HepG2 (cell line): ENCODE measurements around the gene CARMIL1. TPM values are rescaled to one million over a fixed set of nuclear protein-coding genes. Genes with fewer than 3 reads are reported as not detected.

Experiments used
- ATAC-seq: fragments of 200-7000 bp; cut with Tn5 transposase; 3 replicates; pipeline ENCODE4 v1.9.1; 2020; ENCODE audit warnings: mild to moderate bottlenecking, moderate library complexity
- BruUV-seq: library from RNA; stranded (reverse); fragments of 400-500 nt; replicated peaks from 2 replicates; lab custom pipeline; 2021; lab: Mats Ljungman, UMichigan
- CTCF ChIA-PET: fragments of 300-600 bp; formaldehyde crosslinking; extraction: SDS; loops from one replicate; lab custom pipeline; 2021; ENCODE audit warnings: low total read pairs, inconsistent platforms, low intra/inter-chr PET ratio; lab: Yijun Ruan, JAX
- POLR2A ChIA-PET: fragments of 350-600 bp; sonication (Branson Sonifier 250); formaldehyde crosslinking; loops from one replicate; lab custom pipeline; 2020; ENCODE audit warnings: antibody characterized with exemption, inconsistent platforms; lab: Yijun Ruan, JAX
- DNase-seq: peaks from one replicate; pipeline ENCODE4 v3.0.0-alpha.2; 2015; ENCODE audit warnings: low spot score
- FAIRE-seq: peaks from 3 replicates; lab custom pipeline; 2011; peaks lifted over from hg19 to GRCh38; lab: Jason Lieb, UNC
- H2AFZ ChIP-seq: one replicate; pipeline ENCODE4 v1.6.1; 2011; ENCODE audit warnings: low read length, inconsistent platforms
- H3K27ac ChIP-seq: fragments of 300-600 bp; 3 replicates; pipeline ENCODE4 v1.8.0; 2011; ENCODE audit warnings: mixed run types, mild to moderate bottlenecking, mixed read lengths, low read length, inconsistent platforms; ENCODE audit not compliant: insufficient read depth; ENCODE audit errors: extremely low read length
- H3K27me3 ChIP-seq, 2 experiments: fragments of 200-600 bp in 1 of 2; 2 replicates in 1 of 2; 3 replicates in 1 of 2; pipeline versions ENCODE4 v1.6.0 to v1.8.0; 2011; ENCODE audit warnings: low read length in 2 of 2, mild to moderate bottlenecking in 2 of 2, moderate library complexity in 2 of 2, inconsistent platforms in 1 of 2; ENCODE audit not compliant: insufficient read depth in 2 of 2, control insufficient read depth in 1 of 2
- H3K36me3 ChIP-seq, 2 experiments: fragments of 200-600 bp in 1 of 2; replicated peaks in 1 of 2; 2 replicates in 1 of 2; 3 replicates in 1 of 2; pipeline versions ENCODE4 v1.5.1 to v1.8.0; 2011; ENCODE audit warnings: low read length in 2 of 2, inconsistent platforms in 1 of 2; ENCODE audit not compliant: insufficient read depth in 2 of 2, control insufficient read depth in 1 of 2
- H3K4me1 ChIP-seq: 2 replicates; pipeline ENCODE4 v1.5.1; 2012; ENCODE audit warnings: low read length, inconsistent platforms; ENCODE audit not compliant: insufficient read depth
- H3K4me2 ChIP-seq: 2 replicates; pipeline ENCODE4 v1.6.0; 2011; ENCODE audit warnings: low read depth, low read length, inconsistent platforms
- H3K4me3 ChIP-seq, 3 experiments: fragments of 200-600 bp in 1 of 3; sonication (generic), shearing (Covaris generic) in 1 of 3; replicated peaks in 1 of 3; 2 replicates each; pipeline ENCODE4 v1.5.1; 2011 to 2016; ENCODE audit warnings: low read length in 3 of 3, inconsistent platforms in 2 of 3, low read depth in 2 of 3, mild to moderate bottlenecking in 2 of 3, control low read depth in 1 of 3, mixed read lengths in 1 of 3; ENCODE audit not compliant: insufficient read depth in 1 of 3
- H3K79me2 ChIP-seq: one replicate; pipeline ENCODE4 v1.6.1; 2011; ENCODE audit warnings: low read length, inconsistent platforms; ENCODE audit not compliant: insufficient read depth
- H3K9ac ChIP-seq: 2 replicates; pipeline ENCODE4 v1.6.0; 2011; ENCODE audit warnings: mild to moderate bottlenecking, low read depth, low read length, inconsistent platforms; ENCODE audit not compliant: insufficient read depth
- H3K9me3 ChIP-seq: 2 replicates; pipeline ENCODE4 v1.5.1; 2012; ENCODE audit warnings: mild to moderate bottlenecking, low read length
- H4K20me1 ChIP-seq: 2 replicates; pipeline ENCODE4 v1.6.0; 2011; ENCODE audit warnings: inconsistent platforms, mild to moderate bottlenecking, low read length, moderate library complexity; ENCODE audit not compliant: insufficient read depth
- ISL2 ChIP-seq: sonication (generic); formaldehyde crosslinking; IDR thresholded peaks from 2 replicates; pipeline ENCODE4 v1.5.0; 2020; ENCODE audit warnings: missing genetic modification reagents
- ISX ChIP-seq: sonication (generic); formaldehyde crosslinking; conservative IDR thresholded peaks from 2 replicates; pipeline ENCODE4 v1.5.0; 2020; ENCODE audit warnings: missing genetic modification reagents
- JDP2 ChIP-seq: sonication (generic); formaldehyde crosslinking; IDR thresholded peaks from 2 replicates; pipeline ENCODE4 v1.8.1; 2022; ENCODE audit warnings: missing genetic modification reagents, borderline replicate concordance
- MED8 ChIP-seq: sonication (generic); formaldehyde crosslinking; IDR thresholded peaks from 2 replicates; pipeline ENCODE4 v1.8.1; 2023; ENCODE audit warnings: mild to moderate bottlenecking, missing genetic modification reagents; ENCODE audit not compliant: insufficient replicate concordance
- NCOA5 ChIP-seq: sonication (generic); formaldehyde crosslinking; IDR thresholded peaks from 2 replicates; pipeline ENCODE4 v1.4.0; 2020; ENCODE audit warnings: missing genetic modification reagents
- SPEN ChIP-seq: sonication (generic); formaldehyde crosslinking; IDR thresholded peaks from 2 replicates; pipeline ENCODE4 v1.5.1; 2020; ENCODE audit warnings: low read depth, mild to moderate bottlenecking, missing genetic modification reagents
- THAP11 ChIP-seq: IDR thresholded peaks from 2 replicates; pipeline ENCODE4 v1.6.1; 2016; ENCODE audit warnings: missing biosample characterization, missing genetic modification reagents
- ZBTB20 ChIP-seq: sonication (generic); formaldehyde crosslinking; IDR thresholded peaks from 2 replicates; pipeline ENCODE4 v1.8.1; 2023; ENCODE audit warnings: missing genetic modification reagents, low read depth, mild to moderate bottlenecking, borderline replicate concordance
- ZNF251 ChIP-seq: sonication (generic); formaldehyde crosslinking; IDR thresholded peaks from 2 replicates; pipeline ENCODE4 v1.9.0; 2021; ENCODE audit warnings: mild to moderate bottlenecking, missing genetic modification reagents
- ZNF724P ChIP-seq: sonication (generic); formaldehyde crosslinking; IDR thresholded peaks from 2 replicates; pipeline ENCODE4 v1.8.0; 2022; ENCODE audit warnings: missing genetic modification reagents, borderline replicate concordance
- WGBS: methylation state at CpG from one replicate; pipeline ENCODE4 v1.1.6; 2017; ENCODE audit warnings: low lambda C conversion rate; 5-methylcytosine and 5-hydroxymethylcytosine counted together
- in situ Hi-C: cut with HindIII; loops from 2 replicates; pipeline ENCODE4 v1.10.0; 2017; ENCODE audit warnings: low pct_unique_long_range_greater_than_20kb; ENCODE audit not compliant: extremely low pct_ligation_motif_present
- intact Hi-C: fragments of 100-400 bp; cut with micrococcal nuclease; formaldehyde crosslinking; loops from one replicate; pipeline ENCODE4 v1.10.0; 2022; ENCODE audit not compliant: unreplicated experiment
- polyA plus RNA-seq, 8 experiments: library from polyadenylated mRNA; depleted of rRNA in 3 of 8; stranded (reverse) in 7 of 8; unstranded in 1 of 8; fragments of >200 nt; fragmentation: Illumina TruSeq in 4 of 8; extraction: Trizol in 4 of 8; gene quantifications; 2 replicates each; pipeline versions ENCODE4 v1.2.1 to v1.2.3, GENCODE V29; 2011 to 2016; ENCODE audit warnings: low read depth in 4 of 8, missing spikeins in 1 of 8, mixed read lengths in 1 of 8; ENCODE audit not compliant: insufficient read depth in 1 of 8
- total RNA-seq, 5 experiments: library from RNA; depleted of rRNA; stranded (reverse); fragments of >200 nt; fragmentation: Illumina TruSeq; extraction: Trizol; gene quantifications; 2 replicates each; pipeline ENCODE4 v1.2.3, GENCODE V29; 2016; ENCODE audit warnings: low read depth in 1 of 5
- TF ChIP-seq, protein P1 (sequence below): sonication (generic); formaldehyde crosslinking; IDR thresholded peaks from 2 replicates; pipeline ENCODE4 v1.4.0; 2020; ENCODE audit warnings: missing genetic modification reagents
- TF ChIP-seq, protein P2 (sequence below): conservative IDR thresholded peaks from 2 replicates; pipeline ENCODE4 v1.6.1; 2018; ENCODE audit warnings: missing genetic modification reagents
- TF ChIP-seq, protein P3 (sequence below): sonication (generic); formaldehyde crosslinking; IDR thresholded peaks from 2 replicates; pipeline ENCODE4 v1.4.0; 2020; ENCODE audit warnings: low read depth, mild to moderate bottlenecking, missing genetic modification reagents
- TF ChIP-seq, protein P4 (sequence below): sonication (generic); formaldehyde crosslinking; conservative IDR thresholded peaks from 2 replicates; pipeline ENCODE4 v1.8.0; 2022; ENCODE audit warnings: missing genetic modification reagents

The CARMIL1 gene
- total and polyA plus RNA-seq, 2 of the 13 experiments (the other 11 are each of a cell fraction or from before 2014, with no cell fraction given): 1.8 to 2.6 TPM

DNA sequence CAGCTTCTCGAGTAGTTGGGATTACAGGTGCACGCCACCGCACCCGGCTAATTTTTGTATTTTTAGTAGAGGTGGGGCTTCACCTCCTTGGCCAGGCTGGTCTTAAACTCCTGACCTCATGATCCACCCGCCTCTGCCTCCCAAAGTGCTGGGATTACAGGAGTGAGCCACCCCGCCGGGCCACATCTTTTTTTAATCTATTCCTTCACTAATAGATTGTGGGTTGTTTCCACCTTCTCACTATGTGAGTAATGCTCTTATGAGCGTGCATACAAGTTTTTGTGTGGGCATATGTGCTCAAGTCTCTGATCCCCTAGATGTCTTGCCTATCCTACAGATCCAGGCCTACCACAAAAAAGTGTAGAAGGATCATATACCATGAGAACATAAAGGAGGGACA is 30.7 kb downstream of the CARMIL1 start:
- no peak for DNase-seq
- no peak for ATAC-seq
- in situ Hi-C loops (no loop called here), intact Hi-C loops (no loop called here)
- Histone ChIP-seq H3K27me3 (no peaks in the 10 kb centered on the region; a peak in 1 of 5 replicates), H3K9ac (no peak overlapping the region), H3K27ac (no peak overlapping the region), H2AFZ (no peak overlapping the region), H3K4me3 (no peak overlapping the region), H3K4me2 (no peak overlapping the region), H4K20me1 (no peaks in the 10 kb centered on the region), H3K4me1 (no peaks in the 10 kb centered on the region), H3K79me2 (no peaks in the 10 kb centered on the region), H3K9me3 (no peaks in the 10 kb centered on the region), H3K36me3 (no peaks in the 10 kb centered on the region)
- ChIA-PET CTCF (no interaction called here), POLR2A (no interaction called here)
- no TSS peak for BruUV-seq
- WGBS: 71% methylated on average over 8 of the region's 8 CpGs
- TF ChIP-seq ZNF251 (no peak), ISX (no peak), ZNF724P (CRISPR knock-in tag) (no peak), ISL2 (CRISPR knock-in tag) (no peak), MED8 (no peak), NCOA5 (CRISPR knock-in tag) (no peak), ZBTB20 (no peak), THAP11 (CRISPR knock-in tag) (no peak), JDP2 (CRISPR knock-in tag) (no peak), SPEN (no peak)
- TF ChIP-seq, protein P1, sequence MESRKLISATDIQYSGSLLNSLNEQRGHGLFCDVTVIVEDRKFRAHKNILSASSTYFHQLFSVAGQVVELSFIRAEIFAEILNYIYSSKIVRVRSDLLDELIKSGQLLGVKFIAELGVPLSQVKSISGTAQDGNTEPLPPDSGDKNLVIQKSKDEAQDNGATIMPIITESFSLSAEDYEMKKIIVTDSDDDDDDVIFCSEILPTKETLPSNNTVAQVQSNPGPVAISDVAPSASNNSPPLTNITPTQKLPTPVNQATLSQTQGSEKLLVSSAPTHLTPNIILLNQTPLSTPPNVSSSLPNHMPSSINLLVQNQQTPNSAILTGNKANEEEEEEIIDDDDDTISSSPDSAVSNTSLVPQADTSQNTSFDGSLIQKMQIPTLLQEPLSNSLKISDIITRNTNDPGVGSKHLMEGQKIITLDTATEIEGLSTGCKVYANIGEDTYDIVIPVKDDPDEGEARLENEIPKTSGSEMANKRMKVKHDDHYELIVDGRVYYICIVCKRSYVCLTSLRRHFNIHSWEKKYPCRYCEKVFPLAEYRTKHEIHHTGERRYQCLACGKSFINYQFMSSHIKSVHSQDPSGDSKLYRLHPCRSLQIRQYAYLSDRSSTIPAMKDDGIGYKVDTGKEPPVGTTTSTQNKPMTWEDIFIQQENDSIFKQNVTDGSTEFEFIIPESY (CRISPR knock-in tag): no peak
- TF ChIP-seq, protein P2, sequence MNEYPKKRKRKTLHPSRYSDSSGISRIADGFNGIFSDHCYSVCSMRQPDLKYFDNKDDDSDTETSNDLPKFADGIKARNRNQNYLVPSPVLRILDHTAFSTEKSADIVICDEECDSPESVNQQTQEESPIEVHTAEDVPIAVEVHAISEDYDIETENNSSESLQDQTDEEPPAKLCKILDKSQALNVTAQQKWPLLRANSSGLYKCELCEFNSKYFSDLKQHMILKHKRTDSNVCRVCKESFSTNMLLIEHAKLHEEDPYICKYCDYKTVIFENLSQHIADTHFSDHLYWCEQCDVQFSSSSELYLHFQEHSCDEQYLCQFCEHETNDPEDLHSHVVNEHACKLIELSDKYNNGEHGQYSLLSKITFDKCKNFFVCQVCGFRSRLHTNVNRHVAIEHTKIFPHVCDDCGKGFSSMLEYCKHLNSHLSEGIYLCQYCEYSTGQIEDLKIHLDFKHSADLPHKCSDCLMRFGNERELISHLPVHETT (CRISPR knock-in tag): no peak
- TF ChIP-seq, protein P3, sequence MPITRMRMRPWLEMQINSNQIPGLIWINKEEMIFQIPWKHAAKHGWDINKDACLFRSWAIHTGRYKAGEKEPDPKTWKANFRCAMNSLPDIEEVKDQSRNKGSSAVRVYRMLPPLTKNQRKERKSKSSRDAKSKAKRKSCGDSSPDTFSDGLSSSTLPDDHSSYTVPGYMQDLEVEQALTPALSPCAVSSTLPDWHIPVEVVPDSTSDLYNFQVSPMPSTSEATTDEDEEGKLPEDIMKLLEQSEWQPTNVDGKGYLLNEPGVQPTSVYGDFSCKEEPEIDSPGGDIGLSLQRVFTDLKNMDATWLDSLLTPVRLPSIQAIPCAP (CRISPR knock-in tag): no peak
- TF ChIP-seq, protein P4, sequence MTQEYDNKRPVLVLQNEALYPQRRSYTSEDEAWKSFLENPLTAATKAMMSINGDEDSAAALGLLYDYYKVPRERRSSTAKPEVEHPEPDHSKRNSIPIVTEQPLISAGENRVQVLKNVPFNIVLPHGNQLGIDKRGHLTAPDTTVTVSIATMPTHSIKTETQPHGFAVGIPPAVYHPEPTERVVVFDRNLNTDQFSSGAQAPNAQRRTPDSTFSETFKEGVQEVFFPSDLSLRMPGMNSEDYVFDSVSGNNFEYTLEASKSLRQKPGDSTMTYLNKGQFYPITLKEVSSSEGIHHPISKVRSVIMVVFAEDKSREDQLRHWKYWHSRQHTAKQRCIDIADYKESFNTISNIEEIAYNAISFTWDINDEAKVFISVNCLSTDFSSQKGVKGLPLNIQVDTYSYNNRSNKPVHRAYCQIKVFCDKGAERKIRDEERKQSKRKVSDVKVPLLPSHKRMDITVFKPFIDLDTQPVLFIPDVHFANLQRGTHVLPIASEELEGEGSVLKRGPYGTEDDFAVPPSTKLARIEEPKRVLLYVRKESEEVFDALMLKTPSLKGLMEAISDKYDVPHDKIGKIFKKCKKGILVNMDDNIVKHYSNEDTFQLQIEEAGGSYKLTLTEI (CRISPR knock-in tag): no peak
- no peak for FAIRE-seq
